HCT116 (cell line): ENCODE results near the gene SMNDC1.

Source experiments
- CEBPB ChIP-seq: IDR thresholded peaks from 2 replicates; pipeline ENCODE4 v1.6.1; 2012; ENCODE audit warnings: low read depth
- EZH2 ChIP-seq: fragments of 200-600 bp; sonication (generic); IDR thresholded peaks from 2 replicates; pipeline ENCODE4 v1.6.1; 2017; ENCODE audit warnings: antibody characterized with exemption, mixed run types
- EZH2phosphoT487 ChIP-seq: fragments of 200-600 bp; IDR thresholded peaks from 2 replicates; pipeline ENCODE4 v1.6.1; 2018; ENCODE audit warnings: antibody characterized with exemption, borderline replicate concordance
- JUND ChIP-seq: IDR thresholded peaks from 2 replicates; pipeline ENCODE4 v1.6.1; 2012
- POLR2A ChIP-seq: IDR thresholded peaks from 2 replicates; pipeline ENCODE4 v1.7.0; 2011; ENCODE audit warnings: borderline replicate concordance; ENCODE audit not compliant: insufficient read depth, insufficient read length; ENCODE audit errors: extremely low read depth
- POLR2AphosphoS5 ChIP-seq: IDR thresholded peaks from 2 replicates; pipeline ENCODE4 v1.6.1; 2011; ENCODE audit warnings: mild to moderate bottlenecking, low read depth, low read length, moderate library complexity
- ZFX ChIP-seq: fragments of 450-650 bp; IDR thresholded peaks from 2 replicates; pipeline ENCODE4 v1.6.1; 2017
- TF ChIP-seq, protein P1 (sequence below), 3 experiments: fragments of 200-600 bp in 1 of 3; sonication (generic) in 1 of 3; IDR thresholded peaks in 2 of 3; conservative IDR thresholded peaks in 1 of 3; 2 replicates each; pipeline ENCODE4 v1.5.1; 2012 to 2017; ENCODE audit warnings: low read depth in 2 of 3, low read length in 2 of 3, antibody characterized with exemption in 1 of 3, borderline replicate concordance in 1 of 3, control low read depth in 1 of 3, mild to moderate bottlenecking in 1 of 3, mixed read lengths in 1 of 3, mixed run types in 1 of 3, moderate library complexity in 1 of 3; ENCODE audit not compliant: insufficient read depth in 1 of 3
- TF ChIP-seq, protein P2 (sequence below): IDR thresholded peaks from 2 replicates; pipeline ENCODE4 v1.6.1; 2012; ENCODE audit warnings: low read depth
- TF ChIP-seq, protein P3 (sequence below): IDR thresholded peaks from 2 replicates; pipeline ENCODE4 v1.6.1; 2012

DNA sequence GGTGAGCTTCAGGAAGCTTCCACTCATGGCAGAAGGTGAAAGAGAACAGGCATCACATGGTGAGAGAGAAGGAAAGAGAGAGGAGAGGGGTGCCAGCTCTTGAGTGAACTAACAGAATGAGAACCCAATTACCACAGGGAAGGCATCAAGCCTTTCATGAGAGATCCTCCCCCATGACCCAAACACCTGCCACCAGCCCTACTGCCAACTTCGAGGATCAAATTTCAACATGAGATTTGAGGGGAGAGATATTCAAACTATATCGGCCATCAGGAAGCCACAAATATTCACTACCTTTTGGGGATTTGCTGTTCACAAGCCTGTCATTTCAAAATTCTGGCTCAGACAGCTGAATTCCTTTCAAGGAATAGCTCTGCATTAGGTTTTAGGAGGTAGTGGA, 39.9 kb upstream of the SMNDC1 start:
- no peak for TF ChIP-seq EZH2phosphoT487
- no peak for TF ChIP-seq CEBPB
- TF ChIP-seq, protein P1, sequence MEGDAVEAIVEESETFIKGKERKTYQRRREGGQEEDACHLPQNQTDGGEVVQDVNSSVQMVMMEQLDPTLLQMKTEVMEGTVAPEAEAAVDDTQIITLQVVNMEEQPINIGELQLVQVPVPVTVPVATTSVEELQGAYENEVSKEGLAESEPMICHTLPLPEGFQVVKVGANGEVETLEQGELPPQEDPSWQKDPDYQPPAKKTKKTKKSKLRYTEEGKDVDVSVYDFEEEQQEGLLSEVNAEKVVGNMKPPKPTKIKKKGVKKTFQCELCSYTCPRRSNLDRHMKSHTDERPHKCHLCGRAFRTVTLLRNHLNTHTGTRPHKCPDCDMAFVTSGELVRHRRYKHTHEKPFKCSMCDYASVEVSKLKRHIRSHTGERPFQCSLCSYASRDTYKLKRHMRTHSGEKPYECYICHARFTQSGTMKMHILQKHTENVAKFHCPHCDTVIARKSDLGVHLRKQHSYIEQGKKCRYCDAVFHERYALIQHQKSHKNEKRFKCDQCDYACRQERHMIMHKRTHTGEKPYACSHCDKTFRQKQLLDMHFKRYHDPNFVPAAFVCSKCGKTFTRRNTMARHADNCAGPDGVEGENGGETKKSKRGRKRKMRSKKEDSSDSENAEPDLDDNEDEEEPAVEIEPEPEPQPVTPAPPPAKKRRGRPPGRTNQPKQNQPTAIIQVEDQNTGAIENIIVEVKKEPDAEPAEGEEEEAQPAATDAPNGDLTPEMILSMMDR (IDR thresholded peaks at IDR 0.05 in 2 of 3, conservative IDR thresholded peaks at IDR 0.05 in 1 of 3; ENCODE audit: borderline replicate concordance in 1 of 3, insufficient read depth in 1 of 3, low read depth in 2 of 3, low read length in 2 of 3): no peak
- TF ChIP-seq POLR2A: no peak
- no peak for TF ChIP-seq JUND
- TF ChIP-seq, protein P2, sequence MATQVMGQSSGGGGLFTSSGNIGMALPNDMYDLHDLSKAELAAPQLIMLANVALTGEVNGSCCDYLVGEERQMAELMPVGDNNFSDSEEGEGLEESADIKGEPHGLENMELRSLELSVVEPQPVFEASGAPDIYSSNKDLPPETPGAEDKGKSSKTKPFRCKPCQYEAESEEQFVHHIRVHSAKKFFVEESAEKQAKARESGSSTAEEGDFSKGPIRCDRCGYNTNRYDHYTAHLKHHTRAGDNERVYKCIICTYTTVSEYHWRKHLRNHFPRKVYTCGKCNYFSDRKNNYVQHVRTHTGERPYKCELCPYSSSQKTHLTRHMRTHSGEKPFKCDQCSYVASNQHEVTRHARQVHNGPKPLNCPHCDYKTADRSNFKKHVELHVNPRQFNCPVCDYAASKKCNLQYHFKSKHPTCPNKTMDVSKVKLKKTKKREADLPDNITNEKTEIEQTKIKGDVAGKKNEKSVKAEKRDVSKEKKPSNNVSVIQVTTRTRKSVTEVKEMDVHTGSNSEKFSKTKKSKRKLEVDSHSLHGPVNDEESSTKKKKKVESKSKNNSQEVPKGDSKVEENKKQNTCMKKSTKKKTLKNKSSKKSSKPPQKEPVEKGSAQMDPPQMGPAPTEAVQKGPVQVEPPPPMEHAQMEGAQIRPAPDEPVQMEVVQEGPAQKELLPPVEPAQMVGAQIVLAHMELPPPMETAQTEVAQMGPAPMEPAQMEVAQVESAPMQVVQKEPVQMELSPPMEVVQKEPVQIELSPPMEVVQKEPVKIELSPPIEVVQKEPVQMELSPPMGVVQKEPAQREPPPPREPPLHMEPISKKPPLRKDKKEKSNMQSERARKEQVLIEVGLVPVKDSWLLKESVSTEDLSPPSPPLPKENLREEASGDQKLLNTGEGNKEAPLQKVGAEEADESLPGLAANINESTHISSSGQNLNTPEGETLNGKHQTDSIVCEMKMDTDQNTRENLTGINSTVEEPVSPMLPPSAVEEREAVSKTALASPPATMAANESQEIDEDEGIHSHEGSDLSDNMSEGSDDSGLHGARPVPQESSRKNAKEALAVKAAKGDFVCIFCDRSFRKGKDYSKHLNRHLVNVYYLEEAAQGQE: no peak
- no peak for TF ChIP-seq POLR2AphosphoS5
- no peak for TF ChIP-seq EZH2
- TF ChIP-seq, protein P3, sequence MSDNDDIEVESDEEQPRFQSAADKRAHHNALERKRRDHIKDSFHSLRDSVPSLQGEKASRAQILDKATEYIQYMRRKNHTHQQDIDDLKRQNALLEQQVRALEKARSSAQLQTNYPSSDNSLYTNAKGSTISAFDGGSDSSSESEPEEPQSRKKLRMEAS: no peak
- no peak for TF ChIP-seq ZFX
